Measurements from ENCODE around the gene SNIP1. TPM values are rescaled to one million over a fixed set of nuclear protein-coding genes. Genes with fewer than 3 reads are reported as not detected.

Gene SNIP1
- total and polyA plus RNA-seq, 2 of the 8 experiments (the other 6 are each of a cell fraction or from before 2014, with no cell fraction given): 3.7 to 15.7 TPM

DNA sequence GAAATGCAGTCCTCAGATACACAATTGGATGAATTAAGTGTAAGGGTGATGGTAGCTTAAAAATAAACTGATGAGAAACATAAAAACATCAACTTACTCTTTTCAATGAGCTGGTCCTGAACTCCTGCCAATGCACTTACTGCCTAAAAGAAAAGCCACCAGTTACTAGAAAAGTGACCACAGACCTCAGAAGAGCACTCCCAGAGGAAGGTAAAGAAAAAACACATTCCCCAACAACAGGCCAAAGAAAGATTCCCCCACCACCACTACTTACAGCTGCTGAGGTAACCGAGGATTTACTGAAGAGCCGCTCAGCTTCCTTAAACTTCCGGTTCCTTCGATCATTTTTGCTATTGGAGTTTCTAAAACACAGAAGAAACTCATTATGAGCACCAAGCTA is 44.9 kb downstream of the SNIP1 start:
- Histone ChIP-seq H4K20me1 (replicated peaks in 1 of 2; ENCODE audit: control insufficient read depth in 1 of 2, insufficient read depth in 2 of 2, low read length in 2 of 2) (peaks cover 3 to 7% of the 10 kb centered on the region in 2 experiments), H2BK5ac (ENCODE audit: low read depth, low read length) (no peak overlapping the region), H2AK5ac (ENCODE audit: low read depth, low read length) (no peak overlapping the region), H3K4me1 (replicated peaks in 1 of 4; ENCODE audit: control insufficient read depth in 3 of 4, insufficient read depth in 4 of 4, low read length in 3 of 4) (peaks cover 0 to 6% (median 3%) of the 10 kb centered on the region in 4 experiments; a peak in 4 of 7 replicates), H3K4me2 (ENCODE audit: insufficient read depth in 1 of 2, low read depth in 2 of 2, low read length in 2 of 2) (no peak overlapping the region), H4K5ac (ENCODE audit: insufficient read length, low read depth, low read length) (no peak overlapping the region), H3K18ac (ENCODE audit: extremely low read depth, low read length) (no peak overlapping the region), H3K79me1 (ENCODE audit: low read depth, low read length) (peaks cover 4% of the 10 kb centered on the region), H3K4ac (replicated peaks; ENCODE audit: insufficient read length, low read depth, low read length) (no peak overlapping the region), H3K9ac (replicated peaks in 1 of 4; ENCODE audit: extremely low read depth in 1 of 4, low read depth in 3 of 4, low read length in 3 of 4) (no peak overlapping the region), H3K79me2 (ENCODE audit: control insufficient read depth in 1 of 2, insufficient read depth in 2 of 2, low read length in 2 of 2) (peaks cover 3 to 15% of the 10 kb centered on the region in 2 experiments; a peak in 2 of 4 replicates), H2BK20ac (ENCODE audit: low read length) (no peak overlapping the region), H2AFZ (ENCODE audit: low read length) (no peak overlapping the region), H2BK120ac (replicated peaks; ENCODE audit: low read depth, low read length) (no peak overlapping the region), H3K27me3 (replicated peaks in 1 of 4; ENCODE audit: control insufficient read depth in 3 of 4, extremely low read depth in 1 of 4, insufficient read depth in 3 of 4, low read length in 3 of 4) (no peaks in the 10 kb centered on the region), H3K4me3 (ENCODE audit: extremely low read depth in 1 of 4, insufficient read depth in 2 of 4, low read depth in 3 of 4, low read length in 4 of 4) (no peak overlapping the region), H3K36me3 (ENCODE audit: control insufficient read depth in 2 of 4, insufficient read depth in 4 of 4, low read length in 3 of 4) (peaks cover 0 to 27% (median 9%) of the 10 kb centered on the region in 4 experiments; a peak in 6 of 8 replicates), H3K23ac (ENCODE audit: insufficient read length) (no peak overlapping the region), H3K9me3 (ENCODE audit: insufficient read depth in 2 of 2, low read depth in 1 of 2, low read length in 1 of 2) (no peaks in the 10 kb centered on the region), H2BK15ac (ENCODE audit: low read length) (no peak overlapping the region), H3K23me2 (ENCODE audit: low read depth, low read length) (peaks cover 6% of the 10 kb centered on the region; the same call in 1 of the 2 replicates), H3K56ac (replicated peaks; ENCODE audit: insufficient read length, low read depth, low read length) (no peak overlapping the region), H3K14ac (ENCODE audit: insufficient read length) (no peak overlapping the region), H3K27ac (ENCODE audit: low read depth, low read length) (no peak overlapping the region), H4K91ac (replicated peaks; ENCODE audit: insufficient read length, low read length) (no peak overlapping the region), H2BK12ac (ENCODE audit: low read depth, low read length) (no peak overlapping the region), H4K8ac (ENCODE audit: extremely low read depth, insufficient read depth, low read length) (no peak overlapping the region)
- FAIRE-seq: no peak
- ChIA-PET CTCF (ENCODE audit: partially characterized antibody) (interaction anchor here (0.6 to 2.1 kb wide), 16 partner anchors 9 to 1035 kb away, joined by 3 to 15 read pairs (median 4); no protein-coding TSS in a partner anchor), POLR2A (ENCODE audit: partially characterized antibody) (interaction anchor here (1.0 to 2.1 kb wide), 4 partner anchors 9 to 34 kb away, joined by 3 to 9 read pairs (median 3); partner anchors contain the start of gene ZC3H12A)
- no peak for DNase-seq (ENCODE audit: low read depth in 1 of 2, low spot score in 2 of 2)
- 95% methylated on average over 4 of the region's 4 CpGs; no CpG with 5 or more reads in 1 of the 2 experiments for WGBS, 2 experiments (ENCODE audit: extremely low coverage in 1 of 2, insufficient coverage in 1 of 2, insufficient read length in 1 of 2, insufficient replicate concordance in 2 of 2, low coverage in 1 of 2, low lambda C conversion rate in 2 of 2, missing lambda C conversion rate in 1 of 2)
- TF ChIP-seq RAD21 (IDR thresholded peaks at IDR 0.05 in 1 of 2, conservative IDR thresholded peaks at IDR 0.05 in 1 of 2; ENCODE audit: low read depth in 2 of 2, low read length in 2 of 2): 0 out of 4 replicates have a peak, but pooled peaks of 1 of the 2 experiments have one; percentile 11
- TF ChIP-seq SRF (IDR thresholded peaks at IDR 0.05; ENCODE audit: low read depth, low read length): no peak
- no peak for TF ChIP-seq PHF8 (conservative IDR thresholded peaks at IDR 0.05; ENCODE audit: low read depth, low read length)
- TF ChIP-seq, protein P1, sequence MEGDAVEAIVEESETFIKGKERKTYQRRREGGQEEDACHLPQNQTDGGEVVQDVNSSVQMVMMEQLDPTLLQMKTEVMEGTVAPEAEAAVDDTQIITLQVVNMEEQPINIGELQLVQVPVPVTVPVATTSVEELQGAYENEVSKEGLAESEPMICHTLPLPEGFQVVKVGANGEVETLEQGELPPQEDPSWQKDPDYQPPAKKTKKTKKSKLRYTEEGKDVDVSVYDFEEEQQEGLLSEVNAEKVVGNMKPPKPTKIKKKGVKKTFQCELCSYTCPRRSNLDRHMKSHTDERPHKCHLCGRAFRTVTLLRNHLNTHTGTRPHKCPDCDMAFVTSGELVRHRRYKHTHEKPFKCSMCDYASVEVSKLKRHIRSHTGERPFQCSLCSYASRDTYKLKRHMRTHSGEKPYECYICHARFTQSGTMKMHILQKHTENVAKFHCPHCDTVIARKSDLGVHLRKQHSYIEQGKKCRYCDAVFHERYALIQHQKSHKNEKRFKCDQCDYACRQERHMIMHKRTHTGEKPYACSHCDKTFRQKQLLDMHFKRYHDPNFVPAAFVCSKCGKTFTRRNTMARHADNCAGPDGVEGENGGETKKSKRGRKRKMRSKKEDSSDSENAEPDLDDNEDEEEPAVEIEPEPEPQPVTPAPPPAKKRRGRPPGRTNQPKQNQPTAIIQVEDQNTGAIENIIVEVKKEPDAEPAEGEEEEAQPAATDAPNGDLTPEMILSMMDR (IDR thresholded peaks at IDR 0.05; ENCODE audit: control extremely low read depth in 1 of 3, insufficient read depth in 1 of 3, low read depth in 1 of 3, low read length in 3 of 3): peak in 2 of 3 experiments; percentile 17 to 33; a peak in 2 of 4 replicates
- no peak for TF ChIP-seq HDAC6 (IDR thresholded peaks at IDR 0.05; ENCODE audit: low read depth, low read length)
- TF ChIP-seq KDM5A (IDR thresholded peaks at IDR 0.05; ENCODE audit: low read length): no peak
- no peak for TF ChIP-seq SIRT6 (IDR thresholded peaks at IDR 0.05; ENCODE audit: low read length)
- TF ChIP-seq KDM1A (IDR thresholded peaks at IDR 0.05; ENCODE audit: borderline replicate concordance, low read length): no peak
- no peak for TF ChIP-seq CTBP2 (IDR thresholded peaks at IDR 0.05; ENCODE audit: borderline replicate concordance, insufficient read depth, insufficient read length, low read length)
- TF ChIP-seq EP300 (IDR thresholded peaks at IDR 0.05; ENCODE audit: borderline replicate concordance in 1 of 2, low read depth in 2 of 2, low read length in 2 of 2): no peak
